OCI-LY1 (cell line): Measurements from ENCODE around the gene CREB5.

Experiments used
- CTCF ChIP-seq: fragments of 200-600 bp; sonication (generic), shearing (Covaris generic); IDR thresholded peaks from 2 replicates; pipeline ENCODE4 v1.5.1; 2017; ENCODE audit warnings: mild to moderate bottlenecking, antibody characterized with exemption, low read length, moderate library complexity, mixed read lengths
- EZH2 ChIP-seq: fragments of 200-600 bp; sonication (generic), shearing (Covaris generic); IDR thresholded peaks from 2 replicates; pipeline ENCODE4 v1.8.0; 2017; ENCODE audit warnings: borderline replicate concordance, mixed run types, mild to moderate bottlenecking, antibody characterized with exemption, low read length, moderate library complexity, mixed read lengths

DNA sequence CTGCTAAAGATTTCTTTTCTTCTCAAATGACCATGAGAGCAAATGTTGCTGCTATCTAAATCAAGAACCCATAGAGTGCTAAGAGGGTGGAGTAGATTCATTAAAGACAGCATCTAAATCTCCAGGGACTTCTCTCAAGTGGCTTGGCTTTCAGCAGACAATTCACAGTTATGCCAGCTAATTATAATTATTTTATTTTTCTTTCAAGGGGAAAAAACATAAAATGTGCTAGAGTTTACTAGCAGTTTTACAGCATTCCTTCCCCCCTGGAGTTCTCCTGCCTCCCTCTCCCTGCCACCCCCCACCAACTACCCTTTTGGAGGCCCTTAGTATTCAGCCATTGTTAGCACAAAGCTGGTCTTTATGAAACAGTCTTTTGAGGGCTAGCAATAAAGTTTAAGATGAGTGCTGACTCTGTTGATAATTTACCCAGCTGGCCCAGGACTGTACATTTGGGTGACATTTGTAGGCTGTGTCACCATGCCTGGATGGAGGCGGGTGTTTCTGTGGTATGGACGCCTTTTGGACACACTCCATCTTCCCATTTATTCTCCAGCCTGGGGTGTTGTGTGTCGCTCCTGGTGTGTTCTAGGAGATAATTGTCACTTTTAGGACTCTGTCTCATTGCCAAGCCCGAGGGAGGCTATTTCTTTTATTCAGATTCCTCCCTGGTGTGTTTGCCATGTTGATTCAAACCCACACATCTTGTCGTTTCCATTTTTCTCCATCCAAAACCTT, 160.2 kb downstream of the CREB5 start:
- TF ChIP-seq CTCF (no peak), EZH2 (no peak)
